OCI-M2 (cell line): ENCODE results near the gene ABT1.
"Not testable (repeated sequence)": the region's sequence is repeated elsewhere in the genome, so short reads cannot be mapped to it uniquely, and the experiment has no call there.

Source experiments
- DNase-seq: peaks from one replicate; lab custom pipeline; 2025; ENCODE audit not compliant: unreplicated experiment; lab: John Stamatoyannopoulos, UW

Gene ABT1

DNA sequence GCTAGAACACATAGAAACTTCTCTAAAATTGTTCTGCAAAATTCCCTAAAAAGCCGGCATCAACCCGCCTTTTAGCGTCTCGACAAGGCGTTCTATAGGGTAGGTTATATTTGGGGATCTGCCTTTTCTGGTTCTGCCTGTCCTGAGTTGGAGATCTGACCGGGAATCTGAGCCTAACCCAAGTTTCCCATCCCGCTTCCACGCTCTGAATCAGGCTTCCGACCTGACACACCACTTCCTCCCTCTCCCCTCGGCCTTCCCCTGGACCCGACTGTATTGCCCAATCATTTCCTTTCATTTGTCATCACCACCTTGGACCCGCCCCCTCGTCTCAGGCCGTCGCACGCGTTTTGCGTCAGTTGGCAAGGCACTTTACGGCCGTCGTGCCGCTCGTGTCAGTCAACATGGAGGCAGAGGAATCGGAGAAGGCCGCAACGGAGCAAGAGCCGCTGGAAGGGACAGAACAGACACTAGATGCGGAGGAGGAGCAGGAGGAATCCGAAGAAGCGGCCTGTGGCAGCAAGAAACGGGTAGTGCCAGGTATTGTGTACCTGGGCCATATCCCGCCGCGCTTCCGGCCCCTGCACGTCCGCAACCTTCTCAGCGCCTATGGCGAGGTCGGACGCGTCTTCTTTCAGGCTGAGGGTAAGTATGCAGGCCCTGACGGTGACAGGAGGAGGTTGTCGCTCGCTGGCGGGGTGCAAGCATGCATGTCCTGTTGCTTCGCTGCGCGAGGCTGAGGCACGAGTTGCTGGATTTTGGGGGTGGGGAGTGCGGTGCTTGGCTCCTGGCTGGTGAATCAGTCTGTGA, at the start of gene ABT1:
Gene ABT1, plus strand, starts transcription at position 375 of the 810 bp plus-strand sequence. Its CDS starts 30 bp downstream, at position 405.
- DNase-seq, result peak; percentile 76

DNA sequence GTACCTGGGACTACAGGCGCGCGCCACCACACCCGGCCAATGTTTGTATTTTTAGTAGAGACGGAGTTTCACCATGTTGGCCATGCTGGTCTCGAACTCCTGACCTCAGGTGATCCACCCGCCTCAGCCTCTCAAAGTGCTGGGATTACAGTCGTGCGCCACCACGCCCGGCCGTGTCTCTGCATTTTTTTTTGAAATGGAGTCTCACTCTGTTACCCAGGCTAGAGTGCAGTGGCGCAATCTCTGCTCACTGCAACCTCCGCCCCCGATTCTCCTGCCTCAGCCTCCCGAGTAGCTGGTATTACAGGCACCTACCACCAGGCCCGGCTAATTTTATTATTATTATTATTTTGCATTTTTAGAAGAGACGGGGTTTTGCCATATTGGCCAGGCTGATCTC, 49.4 kb upstream of the ABT1 start:
- DNase-seq, result not testable (repeated sequence)

DNA sequence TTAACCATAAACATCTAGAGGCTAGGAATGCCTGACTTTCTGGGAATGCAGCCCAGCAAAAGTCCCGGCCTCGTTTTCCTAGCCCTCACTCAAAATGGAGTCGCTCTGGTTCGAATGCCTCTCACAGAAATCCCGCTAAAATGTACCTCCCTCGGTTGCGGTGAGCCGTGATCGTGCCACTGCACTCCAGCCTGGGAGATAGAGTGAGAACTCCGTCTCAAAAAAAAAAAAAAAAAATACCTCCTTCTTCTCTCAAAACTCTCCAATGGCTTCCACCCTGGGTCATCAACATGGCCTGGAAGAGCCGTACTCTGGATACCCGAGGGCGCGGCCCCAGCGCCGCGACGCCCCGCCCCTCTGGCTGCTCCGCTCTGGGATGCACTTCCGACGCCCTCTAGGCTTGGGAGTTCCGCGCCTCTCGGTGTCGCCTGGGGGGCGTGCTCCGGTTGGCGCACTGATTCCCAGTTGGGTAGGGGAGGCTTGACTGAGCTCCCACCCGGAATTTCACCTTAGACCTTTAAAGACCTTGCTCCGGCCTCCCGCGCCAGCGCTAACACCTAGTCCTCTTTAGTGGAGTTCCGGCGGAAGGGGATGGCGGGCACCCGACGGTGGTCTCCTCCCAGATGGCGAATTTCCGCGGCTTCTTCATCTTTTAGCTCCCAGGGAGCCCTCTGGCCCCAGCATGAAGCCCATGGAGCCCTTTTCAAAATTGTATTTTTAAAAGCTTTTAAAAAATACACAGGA, 46.3 kb upstream of the ABT1 start:
- no peak for DNase-seq

DNA sequence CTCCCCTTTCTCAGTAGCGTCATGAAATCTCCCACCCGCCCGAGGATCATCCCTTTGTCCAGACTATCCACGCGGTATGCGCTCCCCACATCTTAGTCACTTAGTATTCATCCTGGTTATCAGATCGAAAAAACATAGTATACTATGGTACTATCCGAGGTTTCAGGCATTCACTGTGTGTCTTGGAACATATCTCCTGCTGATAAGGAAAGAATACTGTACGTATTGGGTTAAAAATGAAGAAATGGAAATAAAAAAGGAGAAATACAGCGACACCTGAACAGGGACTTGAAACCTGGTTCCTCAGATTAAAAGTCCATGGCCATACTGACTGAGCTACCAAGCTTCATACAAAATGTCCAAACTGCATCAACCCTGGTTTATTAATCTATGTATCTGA, 44.5 kb upstream of the ABT1 start:
- DNase-seq, result no peak

DNA sequence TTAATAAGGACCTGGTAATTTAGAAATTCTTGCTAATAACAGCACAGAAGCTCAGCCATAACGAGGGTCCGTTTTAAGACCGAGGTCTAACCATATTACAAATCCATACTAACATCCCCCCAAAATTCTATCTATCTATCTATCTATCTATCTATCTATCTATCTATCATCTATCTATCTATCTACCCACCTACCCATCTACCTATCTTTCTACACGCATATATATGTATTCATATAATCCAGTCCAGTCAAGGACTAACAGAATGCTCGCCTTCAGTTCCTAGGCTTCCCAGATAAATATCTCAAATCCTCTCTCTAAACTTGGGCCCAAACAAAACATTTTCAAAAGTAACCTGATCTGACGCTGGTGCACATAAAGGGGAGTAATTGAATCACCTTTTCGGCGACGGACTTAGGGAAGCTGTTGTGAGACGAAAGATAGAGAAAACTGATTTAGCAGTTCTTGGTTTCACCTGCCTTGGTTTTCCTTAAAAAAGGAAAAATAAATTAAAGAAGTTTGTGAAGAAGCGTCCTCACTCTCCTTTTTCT, 44.0 kb upstream of the ABT1 start:
- DNase-seq, result no peak

DNA sequence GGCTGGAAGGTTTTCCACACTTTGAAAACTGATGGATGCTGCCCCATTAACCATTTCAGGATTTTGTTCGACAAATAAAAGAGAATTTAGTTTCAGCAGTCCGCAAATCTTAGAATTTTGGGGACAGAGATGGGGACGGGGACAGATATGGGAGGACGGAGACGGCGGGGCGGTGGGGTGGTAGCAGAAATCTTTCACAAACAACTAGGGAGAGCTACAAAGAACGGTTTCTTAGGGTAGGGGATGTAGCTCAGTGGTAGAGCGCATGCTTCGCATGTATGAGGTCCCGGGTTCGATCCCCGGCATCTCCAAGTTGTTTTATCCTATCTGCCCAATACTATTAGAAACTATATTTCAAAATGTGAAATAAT, 43.5 kb upstream of the ABT1 start:
- DNase-seq, result peak; percentile 96

DNA sequence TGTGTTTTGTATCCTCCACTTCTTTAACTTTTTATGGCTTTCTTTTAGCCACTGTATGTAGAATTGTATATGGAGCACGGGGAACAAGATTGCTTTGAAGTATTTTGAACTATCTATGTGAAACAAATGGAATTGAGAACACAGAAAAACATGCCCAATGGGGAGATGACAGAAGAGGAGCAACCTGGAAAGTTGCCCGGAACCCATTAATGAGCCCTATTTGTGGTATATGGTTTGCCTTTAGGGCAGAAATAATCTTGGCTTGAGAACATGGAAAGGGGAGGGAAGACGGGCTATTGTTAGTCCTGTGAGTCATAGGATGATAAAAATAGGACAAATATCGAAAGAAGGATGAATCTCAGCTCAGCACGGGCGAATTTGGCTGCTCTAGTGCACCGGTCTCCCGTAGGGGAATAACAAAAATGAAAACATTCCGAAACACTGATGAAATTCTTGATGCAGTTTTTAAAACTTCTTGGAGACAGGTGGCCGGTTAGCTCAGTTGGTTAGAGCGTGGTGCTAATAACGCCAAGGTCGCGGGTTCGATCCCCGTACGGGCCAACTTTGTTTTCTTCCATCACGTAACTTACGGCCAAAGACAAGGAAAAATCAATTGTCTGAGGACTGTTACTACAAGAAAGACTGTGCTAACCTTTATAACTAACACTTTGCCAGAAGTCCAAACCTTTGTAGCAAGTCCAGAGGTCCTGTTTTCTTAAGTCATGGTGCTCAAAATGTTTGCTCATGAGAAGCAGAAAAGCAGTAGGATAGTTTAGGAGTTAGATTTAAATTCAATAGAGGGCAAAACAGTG, 42.9 kb upstream of the ABT1 start:
- DNase-seq, result peak; percentile 95

DNA sequence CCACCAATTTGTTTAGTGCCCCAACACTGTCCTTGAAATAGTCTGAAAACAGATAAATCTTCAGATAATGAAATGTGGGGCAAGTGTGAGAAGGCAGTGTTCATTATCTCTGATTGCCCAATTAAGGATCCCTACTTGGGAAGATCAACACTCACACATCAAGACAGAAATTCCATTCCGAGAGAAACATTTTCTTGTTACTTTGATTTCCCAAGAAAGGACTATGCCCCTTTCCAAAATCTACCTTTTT, 42.4 kb upstream of the ABT1 start:
- no peak for DNase-seq

DNA sequence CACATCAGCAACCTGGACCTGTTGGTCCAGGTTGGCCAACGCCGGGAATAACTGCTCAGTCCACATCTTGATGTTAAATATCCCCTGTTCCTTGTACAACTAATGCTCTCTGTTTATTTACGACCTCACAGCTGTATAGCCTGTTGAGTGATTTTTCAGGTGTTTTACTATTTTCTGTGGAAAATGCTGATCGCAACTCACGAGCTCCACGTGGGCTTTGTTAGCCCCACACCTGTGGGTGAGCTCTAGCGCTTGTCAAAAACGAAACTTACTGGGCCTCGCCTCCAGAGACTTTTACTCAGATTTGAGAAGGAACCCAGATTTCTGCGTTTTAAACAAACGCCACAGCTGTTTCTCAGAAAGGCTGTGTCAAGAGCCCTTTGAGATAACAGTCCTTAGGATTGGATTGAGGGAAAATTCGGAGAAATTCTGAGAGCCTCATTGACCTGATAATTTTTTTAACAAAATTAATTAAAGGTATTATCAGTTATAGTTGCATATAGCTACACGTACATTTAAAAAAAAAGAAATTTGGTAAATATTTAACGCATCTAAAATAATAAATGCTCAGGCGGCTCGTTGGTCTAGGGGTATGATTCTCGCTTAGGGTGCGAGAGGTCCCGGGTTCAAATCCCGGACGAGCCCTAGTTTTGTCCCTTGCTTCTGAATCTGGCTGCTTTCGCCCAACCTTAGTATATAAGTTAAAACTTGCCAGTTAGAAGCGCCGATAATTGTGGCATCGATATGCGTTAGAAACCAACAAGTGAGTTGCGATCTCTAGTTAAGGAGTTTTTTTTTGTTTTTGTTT, 41.9 kb upstream of the ABT1 start:
- DNase-seq, result peak; percentile 75

DNA sequence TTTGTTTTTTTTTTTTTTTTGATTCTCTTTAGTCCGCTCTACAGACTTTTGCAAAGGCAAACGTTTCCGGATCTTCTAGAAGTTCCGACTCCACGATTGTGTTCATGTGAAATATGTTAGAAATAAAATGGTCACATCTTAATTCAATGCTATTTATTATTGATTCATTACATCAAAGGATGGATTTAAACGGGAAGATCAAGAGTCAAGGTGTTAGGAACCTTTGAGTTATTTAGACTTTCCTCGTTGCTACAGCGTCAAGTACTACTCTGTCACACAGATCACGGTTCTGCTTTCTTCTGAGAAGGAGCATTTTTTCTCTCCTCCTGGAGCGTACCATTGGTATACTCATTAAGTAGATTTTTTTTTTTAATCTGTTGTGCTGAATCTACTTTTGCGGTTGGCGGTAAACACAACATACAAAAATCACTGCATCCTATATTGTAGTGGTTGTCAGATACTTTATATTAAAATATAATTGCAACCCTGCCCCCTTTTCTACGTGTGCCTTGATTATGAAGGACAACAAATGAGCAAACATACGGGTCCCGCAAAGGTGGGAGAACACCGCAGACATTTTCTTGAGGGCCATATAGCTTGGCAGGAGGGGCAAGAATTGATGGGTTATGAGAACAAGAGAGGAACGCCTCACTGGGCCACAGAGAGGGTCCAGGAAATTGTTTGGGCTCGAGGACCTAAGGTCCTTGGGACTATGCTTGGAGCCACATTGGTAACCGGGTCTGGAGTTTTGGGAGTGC, 41.1 kb upstream of the ABT1 start:
- no peak for DNase-seq

DNA sequence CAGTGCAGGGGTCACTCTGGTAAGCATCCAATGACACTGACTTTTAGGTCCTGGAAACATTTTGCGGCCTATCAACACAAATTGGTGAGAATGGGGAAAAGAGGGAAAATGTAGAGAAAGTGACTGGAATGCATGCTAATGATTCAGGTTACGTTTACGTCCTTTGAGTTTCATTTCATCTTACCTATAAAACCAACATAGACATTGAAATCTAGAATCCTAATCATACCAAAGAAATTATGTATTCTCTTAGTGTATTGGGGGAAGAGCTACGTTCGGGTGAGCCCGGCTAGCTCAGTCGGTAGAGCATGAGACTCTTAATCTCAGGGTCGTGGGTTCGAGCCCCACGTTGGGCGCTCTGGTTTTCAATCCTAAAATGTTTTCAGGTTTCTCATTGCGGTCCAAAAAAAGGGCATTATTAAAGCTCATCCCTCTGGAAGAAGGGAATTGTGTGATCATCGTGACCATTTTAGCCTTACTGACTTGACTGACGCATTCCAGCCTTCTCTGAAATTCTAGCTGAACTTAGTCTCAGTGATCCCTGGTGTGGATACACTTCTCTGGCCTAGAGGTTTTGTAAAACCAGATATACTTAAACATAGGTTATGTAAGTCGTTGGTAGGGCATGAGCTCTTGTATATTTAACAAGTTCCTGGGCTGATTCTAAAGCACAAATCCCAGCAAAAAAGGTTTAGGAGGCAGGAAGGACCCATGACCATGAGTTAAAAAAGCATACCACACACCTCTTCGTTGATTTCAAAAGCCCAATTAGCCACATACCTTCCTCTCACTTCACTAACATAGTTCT, 40.3 kb upstream of the ABT1 start:
- peak; percentile 67 for DNase-seq

DNA sequence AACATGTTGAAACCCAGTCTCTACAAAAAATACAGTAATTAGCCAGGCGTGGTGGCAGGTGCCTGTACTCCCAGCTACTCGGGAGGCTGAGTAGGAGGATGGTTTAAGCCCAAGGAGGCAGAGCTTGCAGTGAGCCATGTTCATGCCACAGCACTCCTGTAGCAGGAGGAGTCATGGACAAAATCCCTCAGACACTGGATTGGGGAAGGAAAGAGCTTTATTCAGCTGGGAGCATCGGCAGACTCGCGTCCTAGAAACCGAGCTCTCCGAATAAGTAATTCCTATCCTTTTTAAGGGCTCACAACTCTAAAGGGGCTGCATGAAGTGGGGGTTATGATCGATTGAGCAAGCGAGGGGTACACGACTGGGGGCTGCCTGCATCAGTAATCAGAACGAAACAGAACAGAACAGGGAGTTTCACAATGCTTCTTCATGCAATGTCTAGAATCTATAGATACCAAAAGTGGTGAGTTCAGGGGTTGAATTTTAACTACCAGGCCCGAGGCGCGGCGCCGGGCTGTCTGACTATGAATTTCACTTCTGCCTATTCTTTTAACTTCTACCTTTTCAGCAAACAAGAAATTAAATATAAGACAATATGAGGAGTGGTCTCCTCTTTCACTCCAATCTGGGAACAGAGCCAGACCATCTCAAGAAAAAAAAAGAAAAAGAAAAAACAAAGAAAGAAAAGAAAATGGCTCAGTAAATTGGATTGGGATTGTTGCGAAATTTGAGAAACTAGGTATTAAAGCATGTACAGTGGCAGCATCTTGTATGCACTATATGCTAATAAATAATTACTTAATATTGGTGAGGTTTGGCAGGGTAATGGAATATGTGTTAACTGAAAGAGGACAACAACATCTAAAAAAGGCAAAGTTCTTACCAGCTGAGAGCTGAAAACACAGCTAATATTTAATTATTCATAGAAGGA, 35.0 kb upstream of the ABT1 start:
- DNase-seq, result no peak

DNA sequence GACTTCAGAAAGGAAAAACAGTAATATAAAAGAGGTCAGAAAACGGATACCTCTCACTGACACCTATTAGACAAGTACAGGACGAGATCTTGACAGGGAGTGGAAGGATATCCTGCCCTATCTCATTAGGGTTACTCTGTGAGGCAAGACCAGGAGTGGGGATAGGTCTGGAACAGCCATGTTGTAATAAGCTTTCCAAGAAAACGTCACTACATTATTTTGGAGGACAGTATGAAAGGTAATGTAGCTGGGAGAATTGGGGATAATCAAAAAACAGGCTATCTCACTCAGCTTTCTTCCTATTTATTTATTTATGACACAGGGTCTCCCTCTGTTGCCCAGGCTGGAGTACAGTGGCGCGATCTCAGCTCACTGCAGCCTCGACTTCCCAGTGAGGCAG, 33.3 kb upstream of the ABT1 start:
- DNase-seq, result no peak

DNA sequence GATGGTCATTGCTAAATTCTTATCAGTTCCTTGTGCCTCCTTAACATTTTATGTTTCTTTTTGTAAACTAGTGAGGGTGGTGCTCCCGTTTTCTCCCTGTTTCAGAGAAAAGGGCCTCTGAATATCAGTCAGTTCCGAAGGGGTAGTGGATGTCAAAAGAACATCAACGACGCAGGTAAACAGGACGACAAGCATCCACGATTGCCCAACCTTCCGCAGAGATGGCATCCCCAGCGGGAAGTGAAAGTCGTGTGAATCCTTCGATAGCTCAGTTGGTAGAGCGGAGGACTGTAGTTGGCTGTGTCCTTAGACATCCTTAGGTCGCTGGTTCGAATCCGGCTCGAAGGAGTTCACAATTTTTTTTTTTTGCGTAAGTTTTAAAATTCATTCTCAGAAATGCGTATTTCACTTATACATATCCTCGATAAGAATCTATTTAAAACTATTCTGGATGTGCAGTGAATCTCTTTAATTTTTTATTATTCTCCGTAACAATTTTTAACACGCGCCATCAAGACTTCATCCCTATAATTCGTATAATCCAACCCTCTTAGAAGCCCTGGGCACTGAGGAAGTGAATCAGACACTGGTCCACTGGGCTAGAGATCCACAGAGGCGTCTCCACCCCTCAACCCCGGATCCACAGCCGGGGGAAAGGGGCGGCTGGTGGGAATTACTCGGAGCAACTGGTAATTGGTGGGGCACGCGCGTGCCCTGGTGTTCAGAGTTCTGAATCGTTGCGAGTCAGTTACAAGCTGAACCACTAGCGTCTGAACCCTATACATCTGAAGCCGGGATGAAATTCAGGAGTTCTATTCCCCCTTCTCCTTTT, 27.9 kb upstream of the ABT1 start:
- DNase-seq, result peak; percentile 97

DNA sequence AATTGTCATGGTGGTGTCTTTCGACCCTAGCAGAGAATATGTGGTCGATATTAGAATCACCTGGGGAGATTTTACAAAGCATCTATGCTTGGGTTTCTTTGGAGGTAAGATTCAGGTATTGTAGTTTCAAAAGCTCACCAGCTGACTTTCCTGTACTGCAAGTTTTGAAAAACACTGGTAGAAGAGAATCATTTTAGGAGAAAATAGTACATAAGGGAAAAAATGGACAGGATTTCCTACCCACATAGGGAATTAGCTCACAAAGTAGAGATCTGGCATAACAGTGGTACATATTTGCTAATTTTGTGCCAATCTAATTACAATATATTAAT, 27.4 kb upstream of the ABT1 start:
- no peak for DNase-seq

DNA sequence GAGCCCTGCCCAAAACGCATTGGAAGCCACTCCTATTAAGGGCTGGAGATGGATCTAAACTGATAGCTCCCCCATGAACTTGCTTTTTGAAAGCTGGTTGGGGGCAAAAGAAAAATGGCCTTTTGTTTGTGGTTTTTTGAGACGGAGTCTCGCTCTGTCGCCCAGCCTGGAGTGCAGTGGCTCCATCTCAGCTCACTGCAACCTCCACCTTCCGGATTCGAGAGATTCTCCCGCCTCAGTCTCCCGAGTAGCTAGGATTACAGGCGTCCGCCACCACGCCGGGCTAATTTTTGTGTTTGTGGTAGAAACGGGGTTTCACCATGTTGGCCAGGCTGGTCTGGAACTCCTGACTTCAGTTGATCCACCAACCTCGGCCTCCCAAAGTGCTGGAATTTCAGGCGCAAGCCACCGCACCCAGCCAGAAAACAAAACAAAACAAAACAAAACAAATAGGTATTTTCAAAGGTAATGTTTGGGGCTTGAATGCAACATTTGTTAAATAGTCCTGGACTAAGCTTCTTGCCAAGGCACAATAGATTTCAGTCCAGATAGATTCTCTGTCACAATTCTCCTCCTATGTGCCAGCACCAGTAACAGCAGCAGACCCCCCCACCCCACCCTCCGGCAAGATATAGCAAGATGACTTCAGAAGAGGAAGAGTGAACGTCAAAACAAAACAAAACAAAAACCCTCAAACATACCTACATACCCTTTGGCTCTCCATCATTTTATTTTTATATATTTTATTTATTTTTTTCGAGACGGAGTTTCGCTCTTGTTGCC, 26.5 kb upstream of the ABT1 start:
- no peak for DNase-seq
